HG02610 (cell line): ENCODE data around the gene NEK11.

Experiments
- ATAC-seq: cut with Tn5 transposase; IDR thresholded peaks from one replicate; pipeline ENCODE4 v1.9.1; 2021; ENCODE audit warnings: mild to moderate bottlenecking, moderate library complexity; ENCODE audit not compliant: unreplicated experiment

The NEK11 gene

DNA sequence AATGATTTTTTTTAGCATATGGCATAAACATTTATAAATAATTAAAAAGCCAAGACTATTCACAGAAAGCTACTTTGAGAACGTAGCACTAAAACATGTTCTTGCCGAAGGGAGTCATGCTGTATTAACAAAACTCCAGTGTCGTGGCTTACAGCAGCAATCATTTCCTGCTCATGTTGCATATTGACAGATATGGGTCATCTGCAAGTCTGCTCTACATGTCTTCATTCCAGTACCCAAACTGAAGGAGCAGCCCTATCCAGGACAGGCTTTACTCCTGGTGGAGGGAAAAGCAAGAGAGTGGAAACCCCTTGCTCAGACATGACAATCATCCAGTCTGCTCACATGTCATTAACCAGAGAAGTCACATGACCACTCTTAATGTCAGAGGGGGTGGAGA lies 87.6 kb downstream of the NEK11 start:
- ATAC-seq = no peak

DNA sequence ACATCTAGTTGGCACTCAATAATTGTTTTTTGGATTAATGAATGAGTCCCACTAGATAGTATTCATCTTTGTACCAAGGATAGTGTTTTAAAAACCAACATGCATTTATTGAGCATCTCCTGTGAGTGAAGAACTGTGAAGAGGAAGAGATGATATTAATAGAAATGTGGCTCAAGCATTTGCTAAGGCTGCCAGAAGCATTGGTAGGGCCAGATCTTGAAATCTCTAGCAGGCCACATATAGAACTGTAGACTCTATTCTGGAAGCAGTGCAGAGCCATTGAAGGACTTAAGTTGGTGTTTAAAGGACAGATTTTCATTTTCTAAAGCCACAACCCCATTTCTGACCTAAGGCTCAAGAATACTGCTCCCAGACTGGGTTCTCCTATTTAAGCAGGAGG lies 99.0 kb downstream of the NEK11 start:
- no peak for ATAC-seq

DNA sequence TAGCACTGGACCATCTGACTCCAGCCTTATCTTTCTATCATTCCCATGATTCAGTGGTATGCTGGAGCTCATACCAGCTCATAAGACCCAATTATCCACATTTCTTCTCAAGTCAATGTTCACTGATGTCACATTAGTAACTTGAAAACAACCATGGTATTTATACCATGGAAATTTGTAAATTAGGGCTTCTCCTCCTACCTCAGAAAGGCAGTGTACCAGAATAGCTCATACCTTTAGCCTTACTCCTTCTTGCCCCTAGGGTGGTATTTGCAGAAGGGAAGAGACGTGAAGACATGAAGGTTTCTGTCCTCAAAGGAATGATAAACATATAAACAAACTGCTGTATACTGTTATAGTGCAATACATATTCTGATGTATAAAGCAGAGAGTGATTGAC lies 114.2 kb downstream of the NEK11 start:
- no peak for ATAC-seq

DNA sequence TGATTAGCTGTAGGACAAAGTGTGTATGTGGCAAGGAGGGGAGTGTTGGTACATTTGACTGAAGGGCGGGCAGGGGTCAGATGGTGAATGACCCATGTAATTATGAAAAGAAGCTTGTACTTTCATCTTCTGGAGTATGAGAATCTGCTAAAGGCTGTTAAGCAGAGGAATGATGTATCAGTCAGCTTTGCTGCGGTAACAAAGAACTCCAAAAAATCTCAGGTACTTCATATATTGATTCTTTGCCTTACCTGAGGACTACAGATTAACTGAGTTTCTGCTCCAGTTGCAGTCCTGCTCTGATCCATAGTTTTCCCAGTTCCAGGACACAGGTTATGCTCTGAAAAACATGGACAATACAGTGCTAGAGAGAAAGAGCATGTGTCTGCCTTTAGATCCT lies 115.1 kb downstream of the NEK11 start:
- no peak for ATAC-seq

GRCh38 chr3:131142580-131142979 lies 115.9 kb downstream of the NEK11 start:
- no peak for ATAC-seq

DNA sequence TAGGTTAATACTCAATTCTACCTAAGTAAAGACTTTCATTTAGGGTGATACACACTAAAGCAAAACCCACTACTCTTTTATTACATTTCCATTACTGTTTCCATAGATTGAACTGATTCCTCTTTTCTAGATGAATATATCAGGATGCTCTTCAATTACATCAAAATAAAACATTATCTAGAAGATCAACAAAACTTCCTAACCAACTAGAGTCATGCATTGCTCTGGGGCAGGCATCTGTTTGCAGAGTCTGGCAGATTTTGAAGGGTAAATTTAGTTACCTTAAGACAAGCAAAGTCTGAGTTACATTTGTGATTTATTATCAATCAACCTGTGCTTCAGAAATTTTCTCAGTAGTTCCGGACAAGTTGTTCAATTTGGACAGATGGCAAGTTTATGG lies 117.1 kb downstream of the NEK11 start:
- no peak for ATAC-seq

GRCh38 chr3:131147534-131147933 lies 120.9 kb downstream of the NEK11 start:
- ATAC-seq = no peak

- no peak for ATAC-seq
These were observed 131.8 kb downstream of the NEK11 start for GRCh38 chr3:131158434-131158833.

GRCh38 chr3:131162516-131162915 lies 135.8 kb downstream of the NEK11 start:
- no peak for ATAC-seq

DNA sequence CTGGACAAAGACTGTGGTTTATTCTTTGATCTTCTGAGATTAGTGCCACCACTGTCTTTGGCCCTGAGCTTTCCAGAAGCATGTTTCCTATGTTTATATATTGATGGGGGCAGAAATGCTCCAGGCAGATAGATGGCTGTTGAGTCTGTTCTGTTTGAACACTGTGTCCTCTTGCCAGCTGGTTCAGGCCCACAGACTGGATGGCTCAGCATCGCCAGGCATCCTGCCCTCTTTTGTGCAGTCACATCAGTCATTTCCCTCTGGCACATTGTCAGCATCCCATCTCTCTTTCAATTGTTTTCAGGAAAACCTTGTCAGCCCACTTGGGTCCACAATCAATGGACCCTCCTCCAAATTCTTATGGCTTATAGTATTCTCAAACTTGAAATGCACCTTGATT lies 141.2 kb downstream of the NEK11 start:
- ATAC-seq = no peak

GRCh38 chr3:131169331-131169730 lies 142.7 kb downstream of the NEK11 start:
- ATAC-seq = no peak

- no peak for ATAC-seq
These were observed 146.0 kb downstream of the NEK11 start for GRCh38 chr3:131172502-131173200.

GRCh38 chr3:131174752-131175151 lies 148.1 kb downstream of the NEK11 start:
- peak; percentile 92 for ATAC-seq

- no peak for ATAC-seq
These were observed 152.2 kb downstream of the NEK11 start for GRCh38 chr3:131178710-131179375.

GRCh38 chr3:131192701-131193100 lies 166.0 kb downstream of the NEK11 start:
- ATAC-seq = no peak

DNA sequence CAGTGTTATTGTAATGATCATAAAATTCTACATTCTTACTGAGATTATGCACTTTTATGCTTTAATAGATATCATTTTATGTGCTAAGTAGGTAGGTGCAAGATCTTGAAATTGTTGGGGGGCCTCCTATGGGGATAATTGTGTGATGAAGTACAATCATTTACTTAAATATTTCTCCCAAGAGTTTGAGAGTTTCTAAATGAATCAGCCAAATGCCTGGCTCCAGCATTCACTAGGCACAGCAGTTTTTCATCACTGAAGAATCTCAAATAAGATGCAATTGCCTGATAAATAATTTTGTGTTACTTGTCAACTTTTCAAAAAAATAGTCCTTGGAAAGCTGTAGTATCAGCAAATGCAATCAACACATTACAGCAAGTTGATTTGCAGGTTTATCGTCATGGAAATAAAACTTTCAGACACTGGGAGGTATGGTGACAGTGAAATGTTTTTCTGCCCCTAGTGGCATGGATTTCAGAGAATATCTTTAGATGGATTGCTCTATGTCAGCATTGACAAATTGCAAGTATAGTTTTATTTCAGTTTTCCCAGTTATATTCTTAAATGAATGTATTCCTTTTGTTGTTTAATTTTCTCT lies 167.1 kb downstream of the NEK11 start:
- ATAC-seq = no peak

GRCh38 chr3:131194816-131195215 lies 168.1 kb downstream of the NEK11 start:
- ATAC-seq = no peak

DNA sequence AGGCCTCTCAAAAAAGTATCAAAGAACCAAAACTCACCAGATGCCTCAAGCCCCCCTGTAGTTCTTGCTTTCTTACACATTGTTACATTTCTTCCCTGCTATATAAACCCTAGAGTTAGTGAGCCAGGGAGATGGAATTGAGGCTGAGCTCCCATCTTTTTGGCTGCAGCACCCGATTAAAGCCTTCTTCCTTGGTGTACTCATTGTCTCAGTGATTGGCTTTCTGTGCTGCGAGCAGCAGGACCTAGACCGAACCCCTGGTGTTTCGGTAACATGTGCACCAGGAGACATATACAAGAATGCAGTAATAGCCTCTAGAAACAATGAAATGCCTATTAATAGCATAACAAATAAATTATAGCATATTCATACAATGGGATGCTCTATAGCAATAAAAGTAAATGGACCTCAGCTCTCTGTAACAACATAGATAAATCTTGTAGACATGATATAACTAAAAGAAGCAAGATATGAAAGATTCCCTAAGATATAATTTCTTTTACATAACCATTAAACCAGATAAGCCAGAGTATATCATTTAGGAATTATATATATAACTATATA lies 174.0 kb downstream of the NEK11 start:
- no peak for ATAC-seq

DNA sequence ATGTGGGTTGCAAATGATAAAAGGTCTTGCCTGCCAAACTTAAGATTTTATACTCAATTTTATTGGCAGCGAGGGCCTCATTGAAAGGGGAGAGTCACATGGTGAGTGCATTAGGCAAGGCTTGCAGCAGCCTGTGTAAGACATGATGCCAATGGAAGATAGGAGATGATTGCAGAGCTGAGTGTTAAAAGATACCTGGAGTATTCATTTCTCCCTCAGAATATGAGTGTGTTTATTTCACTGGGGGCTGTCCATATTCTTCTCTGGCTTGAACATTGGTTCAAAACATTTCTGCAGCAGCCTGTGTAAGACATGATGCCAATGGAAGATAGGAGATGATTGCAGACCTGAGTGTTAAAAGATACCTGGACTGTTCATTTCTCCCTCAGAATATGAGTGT lies 189.7 kb downstream of the NEK11 start:
- ATAC-seq = no peak

- no peak for ATAC-seq
These were observed 190.1 kb downstream of the NEK11 start for GRCh38 chr3:131216801-131217200.

DNA sequence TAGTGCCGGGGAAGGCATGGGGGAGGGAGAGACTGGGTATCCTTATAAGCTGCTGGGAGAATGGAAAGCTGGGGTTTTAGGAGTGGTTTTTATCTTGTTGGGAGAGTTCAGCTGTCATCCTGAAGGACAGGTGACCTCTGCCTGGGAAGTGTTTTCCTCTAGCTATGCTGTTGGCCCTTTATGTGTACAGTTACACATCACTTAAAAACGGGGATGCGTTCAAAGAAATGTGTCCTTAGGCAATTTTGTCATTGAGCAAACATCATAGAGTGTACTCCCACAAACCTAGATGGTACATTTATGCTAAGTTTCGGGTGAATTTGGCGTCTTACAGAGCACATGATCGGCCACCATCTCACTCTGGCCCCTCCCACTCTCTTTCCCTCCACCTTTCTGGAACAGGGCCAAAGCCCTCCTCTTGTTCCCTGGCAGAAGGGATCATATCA lies 190.6 kb downstream of the NEK11 start:
- ATAC-seq = no peak

DNA sequence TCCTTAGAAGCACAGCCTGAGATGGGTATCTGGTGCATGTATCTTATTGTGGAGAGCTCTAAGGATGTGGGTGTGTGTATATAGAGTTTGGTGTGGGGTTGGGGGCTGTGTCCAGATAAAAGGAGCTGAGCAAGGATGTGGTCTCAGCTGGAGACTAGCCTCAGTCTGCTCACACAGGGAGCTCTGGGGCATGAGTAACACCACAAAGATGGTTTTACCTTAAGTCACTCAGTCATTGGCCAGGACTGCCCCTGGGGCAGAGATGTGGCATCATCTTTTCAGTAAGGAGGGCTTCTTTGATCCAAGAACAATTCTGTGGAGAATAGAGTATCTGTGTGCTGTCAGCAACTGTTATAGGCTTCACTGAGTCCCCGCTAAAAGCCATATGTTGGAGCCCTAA lies 191.5 kb downstream of the NEK11 start:
- ATAC-seq = no peak
